Upper lobe of left lung (tissue), 6 donors: ENCODE measurements around the gene RPL9. TPM values are rescaled to one million over a fixed set of nuclear protein-coding genes. Genes with fewer than 3 reads are reported as not detected.

Experiments
- ATAC-seq, 2 donors: fragments of 200-7000 bp; cut with Tn5 transposase; one replicate each; pipeline ENCODE4 v1.9.1; 2022; ENCODE audit warnings: mild to moderate bottlenecking in 2 of 2, moderate library complexity in 2 of 2; ENCODE audit not compliant: low FRiP score in 2 of 2
- DNase-seq, 2 donors: peaks; one replicate each; pipeline ENCODE4 v3.0.0-alpha.2; 2019 to 2020
- H3K27ac ChIP-seq, 4 donors: fragments of 200-600 bp; sonication (generic); one replicate each; pipeline ENCODE4 v1.5.1; 2016 to 2019
- H3K27me3 ChIP-seq, 4 donors: fragments of 200-600 bp; sonication (generic); one replicate each; pipeline ENCODE4 v1.5.1; 2017 to 2019
- H3K36me3 ChIP-seq, 4 donors: fragments of 200-600 bp; sonication (generic); one replicate each; pipeline ENCODE4 v1.5.1; 2016 to 2019
- H3K4me1 ChIP-seq, 4 donors: fragments of 200-600 bp; sonication (generic); one replicate each; pipeline ENCODE4 v1.5.1; 2018 to 2019
- H3K4me3 ChIP-seq, 4 donors: fragments of 200-600 bp; sonication (generic); one replicate each; pipeline ENCODE4 v1.5.1; 2017 to 2019; ENCODE audit warnings: mild to moderate bottlenecking in 2 of 4, moderate library complexity in 1 of 4
- H3K9me3 ChIP-seq, 4 donors: fragments of 200-600 bp; sonication (generic); one replicate each; pipeline ENCODE4 v1.5.1; 2018 to 2019
- CTCF ChIP-seq, 6 experiments: fragments of 450-650 bp in 4 of 6; fragments of 200-600 bp in 2 of 6; sonication (generic) in 2 of 6; IDR thresholded peaks; one replicate each; pipeline ENCODE4 v1.5.1; 2016 to 2019; ENCODE audit warnings: antibody characterized with exemption in 6 of 6
- EP300 ChIP-seq, 4 donors: sonication (generic); formaldehyde crosslinking; IDR thresholded peaks; one replicate each; pipeline ENCODE4 v1.5.1; 2017; ENCODE audit warnings: antibody characterized with exemption in 4 of 4, control low read depth in 2 of 4
- POLR2A ChIP-seq, 4 donors: fragments of 450-650 bp; IDR thresholded peaks; one replicate each; pipeline ENCODE4 v1.5.1; 2016 to 2017; ENCODE audit warnings: antibody characterized with exemption in 4 of 4, mild to moderate bottlenecking in 2 of 4
- POLR2AphosphoS5 ChIP-seq, 2 donors: sonication (generic); formaldehyde crosslinking; IDR thresholded peaks; one replicate each; pipeline ENCODE4 v1.5.1; 2017; ENCODE audit warnings: antibody characterized with exemption in 2 of 2
- WGBS, 2 donors: methylation state at CpG; one replicate each; pipeline ENCODE4 v1.1.5; 2017 to 2018; 5-methylcytosine and 5-hydroxymethylcytosine counted together
- total RNA-seq, 6 donors: library from RNA; depleted of rRNA in 4 of 6; stranded (reverse); fragments of >200 nt in 4 of 6; gene quantifications; one replicate each; pipeline versions ENCODE4 v1.1.0 to v1.2.1, GENCODE V29; 2016 to 2021
- donor health status: DM: no; HTN: no; CAD: no; lungs with moderate emphysema.
- donor health status: DM: no; HTN: yes; CAD: no; lungs with severe emphysema.

RPL9 gene
- total RNA-seq, 6 donors from 2014 or later, result 743 to 2,200 (median 1,155) TPM

GRCh38 chr4:39498727-39499020 lies 40.0 kb upstream of the RPL9 start:
- ATAC-seq (no peak), DNase-seq (no peak)
- H3K36me3 ChIP-seq, result peaks cover 22 to 50% (median 26%) of the 10 kb centered on the region in 4 donors
- no peak for TF ChIP-seq POLR2AphosphoS5 (IDR thresholded peaks at IDR 0.05)
- no peak for TF ChIP-seq POLR2A (IDR thresholded peaks at IDR 0.05)
- TF ChIP-seq CTCF (IDR thresholded peaks at IDR 0.05), result no peak
- TF ChIP-seq EP300 (IDR thresholded peaks at IDR 0.05), result no peak
- no peak overlapping the region for H3K4me3 ChIP-seq
- no peaks in the 10 kb centered on the region for H3K9me3 ChIP-seq
- no peaks in the 10 kb centered on the region for H3K4me1 ChIP-seq
- no peak overlapping the region for H3K27ac ChIP-seq
- no peaks in the 10 kb centered on the region for H3K27me3 ChIP-seq

GRCh38 chr4:39497909-39498726 lies 39.4 kb upstream of the RPL9 start:
- 94% methylated on average over 1 of the region's 1 CpG for WGBS, 2 donors
- H3K27me3 ChIP-seq, result no peaks in the 10 kb centered on the region
- H3K36me3 ChIP-seq, result peaks cover 16 to 45% (median 23%) of the 10 kb centered on the region in 4 donors
- TF ChIP-seq POLR2A (IDR thresholded peaks at IDR 0.05) (no peak), POLR2AphosphoS5 (IDR thresholded peaks at IDR 0.05) (no peak), EP300 (IDR thresholded peaks at IDR 0.05) (no peak), CTCF (IDR thresholded peaks at IDR 0.05) (no peak)
- ATAC-seq, result no peak
- H3K9me3 ChIP-seq, result no peaks in the 10 kb centered on the region
- no peak overlapping the region for H3K4me3 ChIP-seq
- no peak overlapping the region for H3K27ac ChIP-seq
- no peaks in the 10 kb centered on the region for H3K4me1 ChIP-seq
- DNase-seq, result no peak

- WGBS, 2 donors, result 65 to 68% methylated on average over 4 of the region's 4 CpGs
- TF ChIP-seq POLR2AphosphoS5 (IDR thresholded peaks at IDR 0.05) (no peak), EP300 (IDR thresholded peaks at IDR 0.05) (no peak), POLR2A (IDR thresholded peaks at IDR 0.05) (no peak)
Measured at GRCh38 chr4:39495446-39496213, 36.9 kb upstream of the RPL9 start.

GRCh38 chr4:39494354-39494753 lies 35.6 kb upstream of the RPL9 start:
- Histone ChIP-seq H3K27ac (no peak overlapping the region), H3K36me3 (peaks cover 0 to 9% (median 5%) of the 10 kb centered on the region in 4 donors), H3K9me3 (no peaks in the 10 kb centered on the region), H3K4me3 (no peak overlapping the region), H3K27me3 (no peaks in the 10 kb centered on the region), H3K4me1 (no peaks in the 10 kb centered on the region)
- TF ChIP-seq POLR2AphosphoS5 (IDR thresholded peaks at IDR 0.05) (no peak), EP300 (IDR thresholded peaks at IDR 0.05) (no peak), POLR2A (IDR thresholded peaks at IDR 0.05) (no peak), CTCF (IDR thresholded peaks at IDR 0.05) (no peak)
- ATAC-seq (no peak), DNase-seq (no peak)
- WGBS, 2 donors, result 91 to 100% methylated on average over 1 of the region's 1 CpG

More at GRCh38 chr4:39495446-39496213, 36.9 kb upstream of the RPL9 start:
- no peak for DNase-seq
- H3K4me1 ChIP-seq, result no peaks in the 10 kb centered on the region
- H3K27me3 ChIP-seq, result no peaks in the 10 kb centered on the region
- no peak overlapping the region for H3K4me3 ChIP-seq
- H3K9me3 ChIP-seq, result no peaks in the 10 kb centered on the region
- H3K36me3 ChIP-seq, result peaks cover 5 to 20% (median 6%) of the 10 kb centered on the region in 4 donors
- H3K27ac ChIP-seq, result no peak overlapping the region
- no peak for ATAC-seq

GRCh38 chr4:39490322-39490721 lies 31.6 kb upstream of the RPL9 start:
- ATAC-seq, result no peak
- TF ChIP-seq CTCF (IDR thresholded peaks at IDR 0.05) (no peak), POLR2A (IDR thresholded peaks at IDR 0.05) (no peak)

More at GRCh38 chr4:39490322-39490721, 31.6 kb upstream of the RPL9 start:
- no peak overlapping the region for H3K4me3 ChIP-seq
- no peak overlapping the region for H3K27ac ChIP-seq
- 85 to 90% methylated on average over 2 of the region's 2 CpGs for WGBS, 2 donors
- H3K27me3 ChIP-seq, result no peaks in the 10 kb centered on the region
- H3K36me3 ChIP-seq, result no peaks in the 10 kb centered on the region
- DNase-seq, result no peak
- no peaks in the 10 kb centered on the region for H3K4me1 ChIP-seq
- H3K9me3 ChIP-seq, result no peaks in the 10 kb centered on the region
